SK-N-SH treated with all-trans-retinoic acid at 6 μM for 48 hours (cell line): Measurements from ENCODE around the gene ASCL5.

ENCODE experiments used
- ATAC-seq: fragments of 200-7000 bp; cut with Tn5 transposase; 3 replicates; pipeline ENCODE4 v1.9.1; 2020; ENCODE audit warnings: mild to moderate bottlenecking, moderate library complexity
- ARNTL ChIP-seq: fragments of 450-650 bp; formaldehyde crosslinking; IDR thresholded peaks from 2 replicates; pipeline ENCODE4 v1.5.0; 2020; ENCODE audit warnings: low read depth, mild to moderate bottlenecking, moderate library complexity, borderline replicate concordance
- CSDC2 ChIP-seq: fragments of 250-450 bp; sonication (Bioruptor Pico); IDR thresholded peaks from 2 replicates; pipeline ENCODE4 v1.5.0; 2020; ENCODE audit warnings: mild to moderate bottlenecking, moderate library complexity
- ESRRG ChIP-seq: fragments of 250-450 bp; sonication (Bioruptor Pico); IDR thresholded peaks from 2 replicates; pipeline ENCODE4 v1.6.1; 2021; ENCODE audit warnings: mild to moderate bottlenecking
- GLIS3 ChIP-seq: fragments of 250-450 bp; sonication (Bioruptor Pico); IDR thresholded peaks from 2 replicates; pipeline ENCODE4 v1.5.0; 2020; ENCODE audit warnings: mild to moderate bottlenecking, moderate library complexity
- ISL1 ChIP-seq: fragments of 250-450 bp; sonication (Bioruptor Pico); IDR thresholded peaks from 2 replicates; pipeline ENCODE4 v2.1.2; 2022; ENCODE audit warnings: mild to moderate bottlenecking, moderate library complexity
- OSR1 ChIP-seq: fragments of 250-450 bp; sonication (Bioruptor Pico); IDR thresholded peaks from 2 replicates; pipeline ENCODE4 v1.8.0; 2022; ENCODE audit warnings: moderate library complexity, mild to moderate bottlenecking, inconsistent platforms
- PPARA ChIP-seq: fragments of 250-450 bp; sonication (Bioruptor Pico); IDR thresholded peaks from 2 replicates; pipeline ENCODE4 v1.5.0; 2020; ENCODE audit warnings: mild to moderate bottlenecking, borderline replicate concordance
- RARB ChIP-seq: fragments of 250-450 bp; sonication (Bioruptor Pico); IDR thresholded peaks from 2 replicates; pipeline ENCODE4 v1.8.0; 2021; ENCODE audit warnings: mild to moderate bottlenecking, moderate library complexity
- TCF4 ChIP-seq: fragments of 250-450 bp; sonication (Bioruptor Pico); IDR thresholded peaks from 2 replicates; pipeline ENCODE4 v1.8.0; 2021; ENCODE audit warnings: mild to moderate bottlenecking, moderate library complexity, borderline replicate concordance
- TOX ChIP-seq: fragments of 250-450 bp; sonication (Bioruptor Pico); IDR thresholded peaks from 2 replicates; pipeline ENCODE4 v1.8.0; 2021; ENCODE audit warnings: mild to moderate bottlenecking, moderate library complexity, borderline replicate concordance
- ZC3H10 ChIP-seq: fragments of 250-450 bp; sonication (Bioruptor Pico); IDR thresholded peaks from 2 replicates; pipeline ENCODE4 v1.5.1; 2021; ENCODE audit warnings: mild to moderate bottlenecking, moderate library complexity
- ZFP3 ChIP-seq: fragments of 250-450 bp; sonication (Bioruptor Pico); IDR thresholded peaks from 2 replicates; pipeline ENCODE4 v1.5.0; 2020; ENCODE audit warnings: mild to moderate bottlenecking, moderate library complexity
- ZNF565 ChIP-seq: fragments of 450-650 bp; formaldehyde crosslinking; conservative IDR thresholded peaks from 2 replicates; pipeline ENCODE4 v1.5.0; 2020; ENCODE audit warnings: low read depth, mild to moderate bottlenecking, moderate library complexity
- ZNF70 ChIP-seq: fragments of 450-650 bp; formaldehyde crosslinking; IDR thresholded peaks from 2 replicates; pipeline ENCODE4 v1.5.0; 2020; ENCODE audit warnings: mild to moderate bottlenecking, moderate library complexity
- ZNF8 ChIP-seq: fragments of 450-650 bp; formaldehyde crosslinking; IDR thresholded peaks from 2 replicates; pipeline ENCODE4 v1.5.0; 2020; ENCODE audit warnings: mild to moderate bottlenecking, moderate library complexity
- TF ChIP-seq, protein P1 (sequence below): fragments of 250-450 bp; sonication (Bioruptor Pico); IDR thresholded peaks from 2 replicates; pipeline ENCODE4 v1.8.0; 2021; ENCODE audit warnings: low read depth, mild to moderate bottlenecking, moderate library complexity, borderline replicate concordance
- TF ChIP-seq, protein P2 (sequence below): fragments of 250-450 bp; sonication (Bioruptor Pico); IDR thresholded peaks from 2 replicates; pipeline ENCODE4 v1.8.0; 2020; ENCODE audit warnings: mild to moderate bottlenecking, moderate library complexity, borderline replicate concordance
- TF ChIP-seq, protein P3 (sequence below): fragments of 250-450 bp; sonication (Bioruptor Pico); IDR thresholded peaks from 2 replicates; pipeline ENCODE4 v1.5.0; 2020; ENCODE audit warnings: mild to moderate bottlenecking, moderate library complexity
- TF ChIP-seq, protein P4 (sequence below): fragments of 250-450 bp; sonication (Bioruptor Pico); IDR thresholded peaks from 2 replicates; pipeline ENCODE4 v1.5.1; 2020; ENCODE audit warnings: low read depth, mild to moderate bottlenecking, moderate library complexity

The ASCL5 gene

DNA sequence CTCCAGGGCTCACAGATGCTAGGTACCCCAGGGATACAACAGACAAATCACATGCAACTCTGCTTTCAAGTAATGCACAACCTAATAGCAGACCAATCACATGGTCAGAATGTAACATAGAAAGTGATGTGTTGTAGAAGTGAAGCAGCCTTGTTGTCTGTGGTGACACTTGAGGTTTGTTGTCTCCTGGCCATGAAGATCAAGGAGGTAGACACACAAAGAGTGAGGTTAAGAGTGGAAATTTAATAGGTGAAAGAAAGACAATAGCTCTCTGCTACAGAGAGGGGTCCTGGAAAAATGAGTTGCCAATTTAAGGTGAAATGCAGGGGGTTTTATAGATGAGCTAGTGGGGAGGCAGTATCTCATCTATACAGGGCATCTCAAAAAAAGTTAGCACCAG is 29.8 kb upstream of the ASCL5 start:
- ATAC-seq, result no peak
- TF ChIP-seq OSR1 (CRISPR knock-in tag) (no peak), GLIS3 (CRISPR knock-in tag) (no peak), RARB (CRISPR knock-in tag) (no peak), PPARA (CRISPR knock-in tag) (no peak), TCF4 (CRISPR knock-in tag) (no peak), ZNF8 (CRISPR knock-in tag) (no peak), TOX (CRISPR knock-in tag) (no peak), CSDC2 (CRISPR knock-in tag) (no peak), ZFP3 (no peak), ISL1 (CRISPR knock-in tag) (no peak), ZC3H10 (no peak), ESRRG (no peak)
- TF ChIP-seq, protein P1, sequence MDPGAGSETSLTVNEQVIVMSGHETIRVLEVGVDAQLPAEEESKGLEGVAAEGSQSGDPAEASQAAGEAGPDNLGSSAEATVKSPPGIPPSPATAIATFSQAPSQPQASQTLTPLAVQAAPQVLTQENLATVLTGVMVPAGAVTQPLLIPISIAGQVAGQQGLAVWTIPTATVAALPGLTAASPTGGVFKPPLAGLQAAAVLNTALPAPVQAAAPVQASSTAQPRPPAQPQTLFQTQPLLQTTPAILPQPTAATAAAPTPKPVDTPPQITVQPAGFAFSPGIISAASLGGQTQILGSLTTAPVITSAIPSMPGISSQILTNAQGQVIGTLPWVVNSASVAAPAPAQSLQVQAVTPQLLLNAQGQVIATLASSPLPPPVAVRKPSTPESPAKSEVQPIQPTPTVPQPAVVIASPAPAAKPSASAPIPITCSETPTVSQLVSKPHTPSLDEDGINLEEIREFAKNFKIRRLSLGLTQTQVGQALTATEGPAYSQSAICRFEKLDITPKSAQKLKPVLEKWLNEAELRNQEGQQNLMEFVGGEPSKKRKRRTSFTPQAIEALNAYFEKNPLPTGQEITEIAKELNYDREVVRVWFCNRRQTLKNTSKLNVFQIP (CRISPR knock-in tag), result no peak
- TF ChIP-seq, protein P2, sequence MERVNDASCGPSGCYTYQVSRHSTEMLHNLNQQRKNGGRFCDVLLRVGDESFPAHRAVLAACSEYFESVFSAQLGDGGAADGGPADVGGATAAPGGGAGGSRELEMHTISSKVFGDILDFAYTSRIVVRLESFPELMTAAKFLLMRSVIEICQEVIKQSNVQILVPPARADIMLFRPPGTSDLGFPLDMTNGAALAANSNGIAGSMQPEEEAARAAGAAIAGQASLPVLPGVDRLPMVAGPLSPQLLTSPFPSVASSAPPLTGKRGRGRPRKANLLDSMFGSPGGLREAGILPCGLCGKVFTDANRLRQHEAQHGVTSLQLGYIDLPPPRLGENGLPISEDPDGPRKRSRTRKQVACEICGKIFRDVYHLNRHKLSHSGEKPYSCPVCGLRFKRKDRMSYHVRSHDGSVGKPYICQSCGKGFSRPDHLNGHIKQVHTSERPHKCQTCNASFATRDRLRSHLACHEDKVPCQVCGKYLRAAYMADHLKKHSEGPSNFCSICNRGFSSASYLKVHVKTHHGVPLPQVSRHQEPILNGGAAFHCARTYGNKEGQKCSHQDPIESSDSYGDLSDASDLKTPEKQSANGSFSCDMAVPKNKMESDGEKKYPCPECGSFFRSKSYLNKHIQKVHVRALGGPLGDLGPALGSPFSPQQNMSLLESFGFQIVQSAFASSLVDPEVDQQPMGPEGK (CRISPR knock-in tag), result no peak
- TF ChIP-seq, protein P3, sequence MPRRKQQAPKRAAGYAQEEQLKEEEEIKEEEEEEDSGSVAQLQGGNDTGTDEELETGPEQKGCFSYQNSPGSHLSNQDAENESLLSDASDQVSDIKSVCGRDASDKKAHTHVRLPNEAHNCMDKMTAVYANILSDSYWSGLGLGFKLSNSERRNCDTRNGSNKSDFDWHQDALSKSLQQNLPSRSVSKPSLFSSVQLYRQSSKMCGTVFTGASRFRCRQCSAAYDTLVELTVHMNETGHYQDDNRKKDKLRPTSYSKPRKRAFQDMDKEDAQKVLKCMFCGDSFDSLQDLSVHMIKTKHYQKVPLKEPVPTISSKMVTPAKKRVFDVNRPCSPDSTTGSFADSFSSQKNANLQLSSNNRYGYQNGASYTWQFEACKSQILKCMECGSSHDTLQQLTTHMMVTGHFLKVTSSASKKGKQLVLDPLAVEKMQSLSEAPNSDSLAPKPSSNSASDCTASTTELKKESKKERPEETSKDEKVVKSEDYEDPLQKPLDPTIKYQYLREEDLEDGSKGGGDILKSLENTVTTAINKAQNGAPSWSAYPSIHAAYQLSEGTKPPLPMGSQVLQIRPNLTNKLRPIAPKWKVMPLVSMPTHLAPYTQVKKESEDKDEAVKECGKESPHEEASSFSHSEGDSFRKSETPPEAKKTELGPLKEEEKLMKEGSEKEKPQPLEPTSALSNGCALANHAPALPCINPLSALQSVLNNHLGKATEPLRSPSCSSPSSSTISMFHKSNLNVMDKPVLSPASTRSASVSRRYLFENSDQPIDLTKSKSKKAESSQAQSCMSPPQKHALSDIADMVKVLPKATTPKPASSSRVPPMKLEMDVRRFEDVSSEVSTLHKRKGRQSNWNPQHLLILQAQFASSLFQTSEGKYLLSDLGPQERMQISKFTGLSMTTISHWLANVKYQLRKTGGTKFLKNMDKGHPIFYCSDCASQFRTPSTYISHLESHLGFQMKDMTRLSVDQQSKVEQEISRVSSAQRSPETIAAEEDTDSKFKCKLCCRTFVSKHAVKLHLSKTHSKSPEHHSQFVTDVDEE, result no peak
- TF ChIP-seq, all 23 proteins: peak for 0

DNA sequence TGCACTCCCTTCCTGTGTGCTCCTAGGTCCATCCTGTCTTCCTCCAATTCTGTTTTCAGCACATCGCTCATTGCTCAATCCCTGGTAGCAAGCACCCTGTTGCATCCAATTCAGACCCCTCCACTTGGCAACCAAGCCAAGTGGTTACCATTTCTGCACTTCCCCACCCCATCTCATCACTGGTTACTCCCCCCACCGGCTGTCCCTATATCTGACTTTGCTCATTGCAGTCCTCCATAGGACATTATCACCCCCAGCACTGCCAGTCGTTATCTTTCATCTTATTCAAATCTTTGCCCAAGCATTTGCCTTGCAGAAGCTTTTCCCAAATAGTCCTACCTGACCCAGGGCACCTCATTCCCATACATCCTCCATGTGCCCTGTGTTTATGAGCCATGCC is 29.4 kb upstream of the ASCL5 start:
- no peak for ATAC-seq
- TF ChIP-seq ARNTL (CRISPR knock-in tag) (no peak), OSR1 (CRISPR knock-in tag) (no peak), ZNF565 (CRISPR knock-in tag) (no peak), ZNF70 (CRISPR knock-in tag) (no peak)
- TF ChIP-seq, protein P4, sequence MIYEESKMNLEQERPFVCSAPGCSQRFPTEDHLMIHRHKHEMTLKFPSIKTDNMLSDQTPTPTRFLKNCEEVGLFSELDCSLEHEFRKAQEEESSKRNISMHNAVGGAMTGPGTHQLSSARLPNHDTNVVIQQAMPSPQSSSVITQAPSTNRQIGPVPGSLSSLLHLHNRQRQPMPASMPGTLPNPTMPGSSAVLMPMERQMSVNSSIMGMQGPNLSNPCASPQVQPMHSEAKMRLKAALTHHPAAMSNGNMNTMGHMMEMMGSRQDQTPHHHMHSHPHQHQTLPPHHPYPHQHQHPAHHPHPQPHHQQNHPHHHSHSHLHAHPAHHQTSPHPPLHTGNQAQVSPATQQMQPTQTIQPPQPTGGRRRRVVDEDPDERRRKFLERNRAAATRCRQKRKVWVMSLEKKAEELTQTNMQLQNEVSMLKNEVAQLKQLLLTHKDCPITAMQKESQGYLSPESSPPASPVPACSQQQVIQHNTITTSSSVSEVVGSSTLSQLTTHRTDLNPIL (CRISPR knock-in tag), result no peak
- TF ChIP-seq, protein P1 (CRISPR knock-in tag), result no peak

DNA sequence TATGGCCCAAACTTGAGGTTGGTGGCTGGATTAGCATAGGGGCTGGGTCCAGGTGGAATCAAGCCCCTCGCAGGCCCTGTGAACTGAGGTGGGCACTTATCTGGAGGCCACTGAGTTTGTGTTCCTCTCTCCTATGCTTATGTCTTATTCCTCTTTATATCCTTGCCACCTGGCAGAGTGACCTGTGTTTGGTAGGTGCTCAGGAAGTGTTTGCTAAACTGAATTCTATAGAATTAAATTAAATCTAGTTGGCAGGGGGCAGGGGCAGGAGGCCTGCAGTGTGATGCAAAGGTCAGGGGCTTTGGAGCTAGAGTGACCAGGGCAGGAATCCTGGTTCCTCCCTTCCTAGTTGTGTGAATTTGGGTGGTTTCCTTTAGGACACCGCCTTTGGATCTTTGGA is 28.4 kb upstream of the ASCL5 start:
- TF ChIP-seq ARNTL (CRISPR knock-in tag), result no peak
- TF ChIP-seq, all 23 proteins: peak for 0
- no peak for ATAC-seq
